NCI-H2227 (cell line): ENCODE results near the gene BSPH1.
"Not testable (repeated sequence)": the region's sequence is repeated elsewhere in the genome, so short reads cannot be mapped to it uniquely, and the experiment has no call there.

Source experiments
- DNase-seq: peaks from one replicate; lab custom pipeline; 2025; ENCODE audit not compliant: unreplicated experiment; lab: John Stamatoyannopoulos, UW

Gene BSPH1

DNA sequence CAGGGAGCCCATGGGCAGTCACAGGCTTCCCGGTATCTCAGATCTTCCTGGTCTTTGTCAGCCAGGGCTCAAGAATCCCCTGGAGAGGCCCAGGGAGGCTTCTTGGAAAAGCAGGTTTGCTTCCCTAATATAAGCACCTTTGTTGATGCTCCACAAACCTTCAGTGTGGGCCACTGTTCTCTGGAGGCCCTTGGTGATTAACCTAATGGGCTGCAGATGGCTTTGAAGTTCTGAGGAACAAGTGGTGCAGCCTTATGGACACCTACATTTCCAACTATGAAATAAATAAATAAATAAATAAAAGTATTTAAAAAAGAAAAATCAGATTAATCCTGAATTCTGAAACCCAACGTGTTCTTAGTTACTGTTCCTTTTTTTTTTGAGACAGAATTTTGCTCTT lies at the start of gene BSPH1:
Gene BSPH1, minus strand, starts transcription at position 101 of the 400 bp plus-strand sequence. Its CDS starts 89 bp downstream, at position 12.
- DNase-seq: no peak

DNA sequence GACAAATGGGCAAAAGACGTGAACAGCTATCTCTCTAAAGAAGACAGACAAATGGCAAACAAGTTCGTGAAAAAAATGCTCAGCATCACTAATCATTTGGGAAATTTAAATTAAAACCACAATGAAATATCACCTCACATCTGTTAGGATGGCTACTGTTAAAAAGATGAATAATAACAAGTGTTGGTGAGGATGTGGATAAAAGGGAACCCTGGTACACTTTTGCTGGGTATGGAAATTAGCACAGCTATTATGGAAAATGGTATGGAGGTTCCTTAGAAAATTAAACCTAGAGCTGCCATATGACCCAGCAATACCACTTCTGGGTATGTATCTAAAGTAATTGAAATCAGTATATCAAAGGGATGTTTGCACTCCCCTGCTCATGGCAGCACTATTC lies 44.8 kb upstream of the BSPH1 start:
- no peak for DNase-seq

GRCh38 chr19:48033604-48034003 lies 41.6 kb upstream of the BSPH1 start:
- DNase-seq: no peak

DNA sequence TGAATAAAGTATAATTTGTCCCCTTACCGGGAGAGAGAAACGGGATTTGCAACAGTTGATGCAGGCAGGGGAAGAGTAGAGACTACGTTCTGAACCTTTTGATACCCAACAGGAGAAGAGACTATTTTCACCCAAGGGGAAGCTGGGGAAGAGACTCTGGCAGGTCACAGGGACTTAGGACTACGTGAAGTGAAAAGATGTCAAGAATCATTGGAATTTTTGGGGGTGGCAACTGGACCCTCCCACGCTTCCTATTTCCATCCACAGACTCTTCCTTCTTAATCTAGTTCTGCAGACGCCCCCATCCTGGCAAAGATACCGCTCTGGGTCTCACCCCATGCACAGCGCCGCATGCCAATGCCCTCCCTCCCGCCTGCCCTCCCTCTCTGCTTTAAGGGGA lies 38.1 kb upstream of the BSPH1 start:
- DNase-seq: no peak

GRCh38 chr19:48029431-48029830 lies 37.5 kb upstream of the BSPH1 start:
- DNase-seq: no peak

GRCh38 chr19:48025480-48025879 lies 33.5 kb upstream of the BSPH1 start:
- DNase-seq: no peak

GRCh38 chr19:48023518-48023917 lies 31.5 kb upstream of the BSPH1 start:
- no peak for DNase-seq

DNA sequence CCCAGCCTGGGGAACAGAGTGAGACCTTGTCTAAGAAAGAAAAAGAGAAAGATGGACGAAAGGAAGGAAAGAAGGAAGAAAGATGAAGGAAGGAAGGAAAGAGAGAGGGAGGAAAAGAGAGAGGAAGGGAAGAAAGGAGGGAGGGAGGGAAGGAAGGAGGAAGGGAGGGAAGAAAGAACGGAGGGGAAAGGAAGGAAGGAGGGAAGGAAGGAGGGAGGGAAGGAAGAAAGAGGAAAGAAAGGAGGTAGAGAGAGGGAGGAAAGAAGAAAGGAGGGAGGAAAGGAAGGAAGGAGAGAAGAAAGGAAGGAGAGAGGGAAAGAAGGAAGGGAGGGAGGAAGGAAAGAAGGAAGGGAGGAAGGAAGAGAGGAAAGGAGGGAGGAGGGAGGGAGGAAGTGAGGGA lies 31.0 kb upstream of the BSPH1 start:
- DNase-seq: no peak

DNA sequence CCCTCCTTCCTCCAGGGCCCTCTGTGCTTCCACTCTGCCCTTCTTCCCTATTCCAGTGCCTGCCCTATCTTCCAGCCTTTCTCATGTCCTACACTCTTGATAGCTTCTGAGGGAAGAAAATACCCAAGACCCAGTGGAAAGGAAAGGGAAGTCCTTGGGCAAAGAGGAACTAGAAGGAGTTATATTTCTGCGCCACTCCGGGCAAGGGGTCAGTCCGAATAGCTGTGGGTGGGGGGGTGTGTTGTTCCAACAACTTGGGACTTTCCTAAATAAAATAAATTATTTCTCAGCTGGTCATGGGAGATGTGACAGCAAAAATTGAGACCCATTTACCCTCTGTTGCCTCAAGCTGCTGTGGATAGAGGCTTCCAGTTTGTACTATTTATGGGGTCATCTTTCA lies 28.7 kb upstream of the BSPH1 start:
- DNase-seq: no peak

GRCh38 chr19:48010932-48011758 lies 19.2 kb upstream of the BSPH1 start:
- no peak for DNase-seq

DNA sequence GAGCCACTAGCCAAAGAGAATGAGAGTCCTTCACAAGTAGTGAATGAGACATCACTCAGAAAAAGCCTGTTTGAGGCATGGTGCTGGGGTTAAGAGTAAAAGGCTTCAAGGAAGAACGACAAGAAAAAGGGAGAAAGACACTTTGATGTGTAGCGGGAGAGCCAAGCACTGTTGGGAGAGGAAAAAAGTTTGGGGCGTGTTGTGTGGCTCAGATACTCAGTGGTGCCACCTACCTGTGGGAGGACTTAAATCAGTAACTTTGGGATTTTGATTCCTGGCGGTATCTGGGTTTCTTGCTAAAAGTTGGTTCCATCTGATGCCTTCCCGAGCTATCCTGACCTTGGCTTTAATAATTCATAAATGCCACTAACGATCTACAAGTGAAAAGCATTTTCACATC lies 14.8 kb upstream of the BSPH1 start:
- DNase-seq: no peak

- DNase-seq: no peak
These were observed 12.3 kb upstream of the BSPH1 start for GRCh38 chr19:48004236-48004635.

DNA sequence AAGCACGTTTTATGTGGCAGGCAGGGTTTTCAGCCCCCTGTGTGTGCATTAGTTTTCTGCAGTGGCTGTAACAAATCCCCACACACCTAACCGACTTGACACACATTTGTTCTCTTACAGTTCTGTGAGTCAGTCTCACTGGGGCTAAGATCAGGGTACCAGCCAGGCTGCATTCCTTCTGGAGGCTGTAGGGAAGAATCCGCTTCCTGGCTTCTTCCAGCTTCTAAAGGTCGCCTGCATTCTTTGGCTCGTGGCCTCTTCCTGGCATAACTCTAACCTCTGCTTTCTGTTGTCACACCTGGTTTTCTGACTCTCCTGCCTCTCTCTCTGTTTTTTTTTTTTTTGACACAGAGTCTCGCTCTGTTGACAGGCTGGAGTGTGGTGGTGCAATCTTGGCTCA lies 8.9 kb upstream of the BSPH1 start:
- DNase-seq: no peak

GRCh38 chr19:47998800-47999199 lies 6.8 kb upstream of the BSPH1 start:
- peak; percentile 11 for DNase-seq

DNA sequence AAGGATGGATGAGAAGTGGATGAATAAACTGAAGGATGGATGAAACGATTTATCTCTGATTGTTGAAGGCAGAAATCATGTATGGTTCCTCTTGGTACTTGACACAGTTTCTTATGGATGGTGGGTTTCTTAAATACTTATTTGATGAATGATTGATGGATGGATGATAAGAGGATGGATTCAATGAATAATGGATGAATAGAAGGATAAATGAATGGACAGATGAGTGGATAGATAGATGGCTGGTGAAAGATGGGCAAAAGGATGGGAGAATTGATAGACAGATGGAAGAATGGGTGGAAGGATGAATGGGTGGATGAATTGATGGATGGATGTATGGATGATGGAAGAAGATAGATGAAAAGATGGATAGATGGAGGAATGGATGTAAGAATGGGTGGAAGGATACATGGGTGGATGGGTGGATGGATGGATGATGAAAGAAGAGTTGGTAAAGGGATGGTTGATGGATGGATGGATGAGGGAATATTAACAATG lies 4.3 kb upstream of the BSPH1 start:
- no peak for DNase-seq

DNA sequence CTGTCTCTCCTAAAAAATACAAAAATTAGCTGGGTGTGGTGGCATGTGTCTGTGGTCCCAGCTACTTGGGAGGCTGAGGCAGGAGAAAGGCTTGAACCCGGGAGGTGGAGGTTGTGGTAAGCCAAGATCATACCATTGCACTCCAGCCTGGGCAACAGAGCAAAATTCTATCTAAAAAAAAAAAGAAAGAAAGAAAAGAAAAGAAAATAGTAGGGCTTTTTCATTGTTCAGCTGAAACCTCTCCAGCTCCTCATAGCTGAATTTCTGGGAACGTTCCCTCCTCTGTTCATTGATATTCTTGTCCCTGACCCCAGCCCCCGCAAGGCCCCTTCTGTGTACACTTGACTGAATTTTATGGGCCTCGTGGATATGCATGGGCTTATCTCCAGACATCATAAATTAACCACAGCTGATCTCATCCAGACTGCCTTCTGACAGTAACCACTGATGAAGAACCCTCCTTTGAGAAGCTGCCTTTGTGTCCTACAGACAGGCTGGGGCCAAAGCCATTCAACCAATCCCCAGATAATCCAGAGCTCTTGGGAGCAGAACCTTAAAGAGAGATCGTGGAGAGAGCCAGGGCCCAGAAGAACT lies 2.3 kb upstream of the BSPH1 start, which contains the start of gene ELSPBP1:
Gene ELSPBP1, plus strand, starts transcription at position 424 of the 594 bp plus-strand sequence. CDS start 14,036 bp downstream, outside the sequence.
- DNase-seq: no peak

- DNase-seq: no peak
These were observed 670 bp downstream of the BSPH1 start for GRCh38 chr19:47991191-47991808.

DNA sequence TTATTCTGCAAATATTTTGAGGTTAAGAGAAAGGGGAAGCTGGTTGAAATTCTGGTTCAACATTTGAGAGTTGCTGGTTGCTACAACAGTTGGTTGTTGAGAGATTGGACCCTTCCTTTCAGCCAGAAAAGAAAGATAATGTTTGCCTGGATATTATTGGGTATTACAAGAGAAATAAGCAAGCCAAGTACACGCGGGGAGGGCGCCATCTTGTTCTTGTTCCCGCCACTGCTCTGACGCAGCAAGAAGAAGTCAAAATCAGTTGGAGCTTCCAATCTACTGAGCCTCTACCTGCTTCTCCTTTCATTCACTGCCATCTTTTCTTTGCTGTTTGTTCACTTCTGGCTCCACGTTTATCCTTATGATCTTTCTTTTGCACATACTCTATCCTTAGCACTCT lies 18.4 kb downstream of the BSPH1 start:
- no peak for DNase-seq

GRCh38 chr19:47955936-47956335 lies 36.0 kb downstream of the BSPH1 start:
- DNase-seq: not testable (repeated sequence)

- not testable (repeated sequence) for DNase-seq
These were observed 39.8 kb downstream of the BSPH1 start for GRCh38 chr19:47952132-47952531.

- not testable (repeated sequence) for DNase-seq
These were observed 42.0 kb downstream of the BSPH1 start for GRCh38 chr19:47949852-47950521.
